GM19372 (cell line): ENCODE data around the gene HSPA8.

Source experiments
- ATAC-seq: cut with Tn5 transposase; IDR thresholded peaks from one replicate; pipeline ENCODE4 v1.9.1; 2021; ENCODE audit warnings: mild to moderate bottlenecking, low read depth, moderate library complexity; ENCODE audit not compliant: unreplicated experiment

The HSPA8 gene

DNA sequence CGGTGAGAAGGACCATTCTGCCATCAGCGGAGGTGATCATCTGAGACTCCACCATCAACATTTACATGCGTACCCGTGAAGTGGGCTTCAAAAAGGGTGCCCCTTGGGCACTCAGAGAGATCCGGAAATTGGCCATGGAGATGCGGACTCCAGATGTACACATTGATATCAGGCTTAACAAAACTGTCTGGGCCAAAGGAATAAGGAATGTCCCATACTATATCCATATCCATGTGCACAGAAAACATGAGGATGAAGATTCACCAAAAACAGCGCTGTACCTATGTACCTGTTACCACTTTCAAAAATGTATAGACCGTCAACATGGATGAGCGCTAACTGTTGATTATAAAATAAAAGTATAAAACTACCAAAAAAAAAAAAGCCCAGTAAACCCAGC is 10.8 kb downstream of the HSPA8 start:
- ATAC-seq, result no peak

GRCh38 chr11:123047947-123048293 is 14.0 kb downstream of the HSPA8 start:
- no peak for ATAC-seq

- ATAC-seq, result no peak
These were observed 14.5 kb downstream of the HSPA8 start for GRCh38 chr11:123047266-123047946.

GRCh38 chr11:123046473-123047259 is 15.3 kb downstream of the HSPA8 start:
- ATAC-seq, result no peak

- no peak for ATAC-seq
These were observed 16.8 kb downstream of the HSPA8 start for GRCh38 chr11:123045101-123045500.

- no peak for ATAC-seq
These were observed 20.8 kb downstream of the HSPA8 start for GRCh38 chr11:123041185-123041584.

DNA sequence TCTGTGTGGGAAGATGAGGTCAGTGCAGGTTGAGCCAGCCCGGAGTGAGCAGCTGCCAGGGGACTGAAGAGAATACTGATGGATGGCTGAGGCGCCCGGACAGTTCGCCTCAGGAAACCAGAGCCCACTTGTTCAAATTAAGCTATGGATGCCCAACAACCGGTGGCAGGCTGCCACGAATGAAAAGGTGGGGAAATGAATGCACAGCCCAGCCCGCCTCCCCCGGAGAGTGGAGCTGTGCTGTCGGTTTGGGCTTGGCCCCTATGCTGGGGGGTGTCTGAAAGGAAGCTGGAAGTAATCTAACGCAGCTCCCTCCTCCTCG is 21.9 kb downstream of the HSPA8 start:
- ATAC-seq, result no peak

DNA sequence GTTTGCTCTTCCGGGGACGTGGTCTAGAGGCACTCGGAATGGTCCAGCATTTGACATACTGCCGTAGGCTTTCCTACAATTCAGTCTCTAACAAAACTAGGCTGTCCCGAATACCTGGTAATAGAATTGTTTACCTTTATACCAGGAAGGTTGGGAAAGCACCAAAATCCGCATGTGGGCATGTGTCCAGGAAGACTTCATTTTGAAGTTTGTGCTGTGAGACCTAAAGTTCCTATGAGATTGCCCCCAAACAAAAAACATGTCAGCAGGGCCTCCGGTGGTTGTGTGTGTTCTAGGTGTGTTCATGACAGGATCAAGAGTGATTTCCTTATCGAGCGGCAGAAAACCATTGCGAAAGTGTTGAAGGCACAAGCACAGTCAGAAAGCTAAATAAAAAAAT is 26.1 kb downstream of the HSPA8 start:
- ATAC-seq, result no peak

GRCh38 chr11:123034597-123034996 is 27.3 kb downstream of the HSPA8 start:
- ATAC-seq, result no peak

- no peak for ATAC-seq
These were observed 28.0 kb downstream of the HSPA8 start for GRCh38 chr11:123033895-123034294.

GRCh38 chr11:123030517-123030916 is 31.4 kb downstream of the HSPA8 start:
- no peak for ATAC-seq

DNA sequence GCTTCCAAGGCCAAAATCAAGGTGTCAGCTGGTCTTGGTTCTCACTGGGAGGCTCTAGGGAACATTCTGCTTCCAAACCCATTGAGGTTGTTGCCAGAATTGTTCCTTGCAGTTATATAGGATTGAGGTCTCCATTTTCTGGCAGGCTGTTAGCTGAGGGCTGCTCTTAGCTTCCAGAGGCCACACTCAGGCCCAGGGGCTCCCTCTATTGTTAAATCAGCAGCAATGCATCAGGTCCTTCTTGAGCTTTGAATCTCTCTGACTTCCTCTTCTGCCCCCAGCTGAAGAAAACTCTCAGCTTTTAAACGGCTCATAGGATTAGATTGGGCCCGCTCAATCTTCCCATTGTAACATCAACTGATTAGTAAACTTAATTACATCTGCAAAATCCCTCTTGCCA is 41.0 kb downstream of the HSPA8 start:
- peak; percentile 61 for ATAC-seq

DNA sequence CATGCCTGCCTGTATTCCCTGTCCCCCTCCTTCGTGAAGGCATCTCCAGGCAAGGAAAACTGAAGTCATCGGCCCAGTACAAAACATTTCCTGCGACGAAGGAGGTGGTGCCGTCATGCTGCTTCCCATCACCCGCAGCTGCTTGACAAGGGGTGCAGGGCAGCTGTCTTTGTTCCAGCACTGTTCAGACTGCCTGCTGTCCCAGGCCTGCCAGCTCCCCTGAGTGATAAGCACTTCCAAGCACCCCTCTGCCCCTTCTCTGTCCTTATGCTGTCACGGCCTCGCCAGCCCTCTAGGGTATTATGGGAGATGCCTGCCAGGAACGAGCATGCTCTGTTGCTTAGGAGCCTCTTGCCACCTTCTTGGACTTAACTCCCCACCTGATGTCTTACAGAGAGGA is 43.2 kb downstream of the HSPA8 start:
- ATAC-seq, result no peak

DNA sequence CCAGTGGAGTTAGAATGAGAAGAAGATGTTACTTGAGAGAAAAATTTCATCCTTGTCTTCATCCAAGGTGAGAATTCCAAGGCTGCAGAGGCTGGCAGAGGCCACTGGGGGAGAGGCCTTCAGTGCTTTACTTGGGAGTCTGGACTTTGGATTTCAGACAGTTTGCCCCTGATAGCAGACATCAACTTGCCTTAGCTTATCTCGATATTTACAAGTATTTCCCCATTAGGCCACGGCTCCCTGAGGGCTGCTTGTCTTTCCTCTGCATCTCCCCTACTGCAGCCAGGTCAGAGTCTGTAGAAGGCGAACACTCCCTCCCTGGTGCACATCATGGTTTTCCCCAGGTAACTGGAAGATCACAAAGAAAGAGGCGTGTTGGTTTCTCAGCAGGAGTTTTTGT is 50.4 kb downstream of the HSPA8 start:
- ATAC-seq, result no peak
